ENCODE results near the gene DNAH5. TPM values are rescaled to one million over a fixed set of nuclear protein-coding genes. Genes with fewer than 3 reads are reported as not detected.

DNAH5 gene
- total RNA-seq, 4 donors from 2014 or later = 0.17 to 1.2 (median 0.63) TPM

DNA sequence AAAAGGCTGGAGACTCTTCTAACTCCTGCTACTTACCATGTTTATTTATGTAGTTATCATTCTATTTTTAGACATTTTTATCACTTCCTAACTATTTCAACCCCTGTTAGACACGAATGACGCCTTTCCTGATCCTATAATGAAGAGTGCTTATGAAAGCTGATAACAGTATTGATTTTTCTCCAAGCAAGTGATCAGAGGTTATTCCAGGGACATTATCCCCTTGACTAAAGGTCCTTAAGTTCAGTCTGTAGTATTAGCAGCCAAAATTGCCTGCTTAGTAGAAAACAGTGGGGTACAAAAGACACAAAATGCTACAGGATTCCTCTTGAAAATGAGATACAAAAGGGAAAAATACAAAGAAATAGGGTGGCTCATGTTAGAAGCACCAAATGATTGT lies 235.6 kb downstream of the DNAH5 start:
- Histone ChIP-seq H3K9me3 (no peaks in the 10 kb centered on the region), H3K4me3 (no peak overlapping the region), H3K27me3 (no peaks in the 10 kb centered on the region), H3K4me1 (no peaks in the 10 kb centered on the region), H3K27ac (replicated peaks in 1 of 4) (no peak overlapping the region), H3K36me3 (no peaks in the 10 kb centered on the region)
- intact Hi-C loops (cut with DNase I) = no loop called here
- WGBS = 55% methylated on average over 2 of the region's 2 CpGs
- DNase-seq (ENCODE audit: extremely low spot score) = no peak
- TF ChIP-seq, protein P1, sequence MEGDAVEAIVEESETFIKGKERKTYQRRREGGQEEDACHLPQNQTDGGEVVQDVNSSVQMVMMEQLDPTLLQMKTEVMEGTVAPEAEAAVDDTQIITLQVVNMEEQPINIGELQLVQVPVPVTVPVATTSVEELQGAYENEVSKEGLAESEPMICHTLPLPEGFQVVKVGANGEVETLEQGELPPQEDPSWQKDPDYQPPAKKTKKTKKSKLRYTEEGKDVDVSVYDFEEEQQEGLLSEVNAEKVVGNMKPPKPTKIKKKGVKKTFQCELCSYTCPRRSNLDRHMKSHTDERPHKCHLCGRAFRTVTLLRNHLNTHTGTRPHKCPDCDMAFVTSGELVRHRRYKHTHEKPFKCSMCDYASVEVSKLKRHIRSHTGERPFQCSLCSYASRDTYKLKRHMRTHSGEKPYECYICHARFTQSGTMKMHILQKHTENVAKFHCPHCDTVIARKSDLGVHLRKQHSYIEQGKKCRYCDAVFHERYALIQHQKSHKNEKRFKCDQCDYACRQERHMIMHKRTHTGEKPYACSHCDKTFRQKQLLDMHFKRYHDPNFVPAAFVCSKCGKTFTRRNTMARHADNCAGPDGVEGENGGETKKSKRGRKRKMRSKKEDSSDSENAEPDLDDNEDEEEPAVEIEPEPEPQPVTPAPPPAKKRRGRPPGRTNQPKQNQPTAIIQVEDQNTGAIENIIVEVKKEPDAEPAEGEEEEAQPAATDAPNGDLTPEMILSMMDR (IDR thresholded peaks at IDR 0.05) = no peak
- TF ChIP-seq POLR2AphosphoS5 (IDR thresholded peaks at IDR 0.05) (no peak), EP300 (IDR thresholded peaks at IDR 0.05) (no peak), POLR2A (IDR thresholded peaks at IDR 0.05; ENCODE audit: low read depth) (no peak)

DNA sequence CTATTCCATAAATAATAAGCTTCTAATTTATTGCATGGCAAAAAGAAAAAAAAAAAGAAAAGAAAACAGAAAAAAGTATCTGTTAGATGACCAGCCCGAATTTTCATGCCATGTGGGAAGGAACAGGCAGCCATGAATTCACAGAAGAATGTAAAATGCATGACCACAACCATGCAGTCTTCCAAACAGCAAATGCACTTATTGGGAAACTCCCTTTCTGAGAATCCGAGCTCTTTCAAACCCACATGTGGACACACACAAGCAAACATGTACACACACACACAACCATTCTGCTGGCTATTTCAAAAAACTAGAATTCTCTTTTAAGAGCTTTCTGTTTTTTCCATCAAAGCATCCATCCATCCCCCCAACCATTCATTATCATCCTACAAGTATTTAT lies 236.1 kb downstream of the DNAH5 start:
- H3K4me1 ChIP-seq = no peaks in the 10 kb centered on the region
- H3K4me3 ChIP-seq = no peak overlapping the region
- intact Hi-C loops (cut with DNase I) = no loop called here
- H3K9me3 ChIP-seq = no peaks in the 10 kb centered on the region
- H3K27me3 ChIP-seq = no peaks in the 10 kb centered on the region
- 51% methylated on average over 2 of the region's 2 CpGs for WGBS
- no peaks in the 10 kb centered on the region for H3K36me3 ChIP-seq
- TF ChIP-seq EP300 (IDR thresholded peaks at IDR 0.05) = no peak
- TF ChIP-seq, protein P1 (IDR thresholded peaks at IDR 0.05) = no peak
- TF ChIP-seq POLR2A (IDR thresholded peaks at IDR 0.05; ENCODE audit: low read depth) = no peak
- no peak for TF ChIP-seq POLR2AphosphoS5 (IDR thresholded peaks at IDR 0.05)
- no peak overlapping the region for H3K27ac ChIP-seq (replicated peaks in 1 of 4)
- no peak for DNase-seq (ENCODE audit: extremely low spot score)

DNA sequence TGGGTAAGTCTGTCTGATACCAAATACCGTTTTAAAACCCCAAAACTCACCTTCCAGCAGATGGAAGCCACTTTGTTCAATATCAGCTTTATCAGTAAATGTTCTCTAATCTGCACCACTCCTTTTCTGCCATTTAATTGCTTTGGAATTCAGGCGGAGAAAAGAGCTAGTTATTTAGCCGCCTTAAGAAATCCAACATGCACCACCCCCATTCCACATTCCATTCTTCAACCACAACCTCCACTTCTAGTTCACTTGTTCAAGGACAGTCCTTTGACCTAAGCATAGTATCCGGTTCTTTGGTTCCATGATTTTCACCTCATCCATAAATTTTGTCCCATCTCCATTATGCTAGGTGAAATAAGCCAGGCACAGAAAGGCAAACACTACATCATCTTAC lies 240.1 kb downstream of the DNAH5 start:
- no peaks in the 10 kb centered on the region for H3K4me1 ChIP-seq
- H3K4me3 ChIP-seq = no peak overlapping the region
- H3K27me3 ChIP-seq = no peaks in the 10 kb centered on the region
- WGBS = 73% methylated on average over 4 of the region's 4 CpGs
- H3K36me3 ChIP-seq = no peaks in the 10 kb centered on the region
- intact Hi-C loops (cut with DNase I) = no loop called here
- H3K27ac ChIP-seq (replicated peaks in 1 of 4) = no peak overlapping the region
- no peak for TF ChIP-seq EP300 (IDR thresholded peaks at IDR 0.05)
- TF ChIP-seq POLR2AphosphoS5 (IDR thresholded peaks at IDR 0.05) = no peak
- no peak for TF ChIP-seq POLR2A (IDR thresholded peaks at IDR 0.05; ENCODE audit: low read depth)
- TF ChIP-seq, protein P1 (IDR thresholded peaks at IDR 0.05) = no peak
- DNase-seq (ENCODE audit: extremely low spot score) = peak; percentile 45
- no peaks in the 10 kb centered on the region for H3K9me3 ChIP-seq

DNA sequence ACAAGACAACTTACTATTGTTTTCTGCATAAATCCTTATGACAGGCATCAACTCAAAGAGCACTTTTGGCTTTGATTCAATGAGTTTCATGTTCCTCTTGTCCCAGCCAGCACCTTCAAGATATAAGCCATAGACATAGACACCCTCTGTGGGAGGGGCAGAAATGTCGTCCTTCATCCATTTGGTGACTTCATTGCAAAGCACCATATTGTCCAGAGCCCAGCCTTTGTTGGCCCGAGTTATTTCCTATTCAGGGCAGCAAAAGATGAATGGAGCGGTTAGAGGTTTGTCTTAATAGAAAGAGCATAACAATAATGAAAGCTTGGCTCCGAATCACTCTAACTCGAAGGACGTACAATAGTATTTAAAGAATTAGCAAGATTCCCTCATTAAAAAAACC lies 243.9 kb downstream of the DNAH5 start:
- H3K4me3 ChIP-seq = no peak overlapping the region
- H3K27me3 ChIP-seq = no peaks in the 10 kb centered on the region
- WGBS = 90% methylated on average over 6 of the region's 6 CpGs
- no peaks in the 10 kb centered on the region for H3K4me1 ChIP-seq
- no peaks in the 10 kb centered on the region for H3K9me3 ChIP-seq
- TF ChIP-seq, protein P1 (IDR thresholded peaks at IDR 0.05) = no peak
- TF ChIP-seq POLR2AphosphoS5 (IDR thresholded peaks at IDR 0.05) (no peak), POLR2A (IDR thresholded peaks at IDR 0.05; ENCODE audit: low read depth) (no peak), EP300 (IDR thresholded peaks at IDR 0.05) (no peak)
- intact Hi-C loops (cut with DNase I) = no loop called here
- H3K36me3 ChIP-seq = no peaks in the 10 kb centered on the region
- H3K27ac ChIP-seq (replicated peaks in 1 of 4) = no peak overlapping the region
- DNase-seq (ENCODE audit: extremely low spot score) = no peak

DNA sequence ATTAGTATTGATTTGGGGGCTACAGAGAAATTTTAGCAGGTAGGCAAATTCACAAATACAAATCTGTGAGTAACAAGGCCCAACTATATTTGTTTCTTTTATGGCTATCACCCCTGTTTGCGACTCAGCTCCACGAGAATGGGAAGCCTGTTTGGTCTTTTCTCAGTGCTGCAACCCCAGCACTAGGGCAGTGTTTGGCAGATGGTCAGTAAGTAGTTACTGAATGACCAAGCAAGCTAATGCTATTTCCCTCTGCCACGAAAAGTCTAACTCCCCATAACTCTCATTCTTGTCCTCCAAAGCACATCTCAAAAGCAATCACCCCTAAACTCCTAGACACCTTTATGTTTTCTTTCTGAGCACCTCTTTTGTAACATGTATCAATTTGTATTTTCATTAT lies 245.6 kb downstream of the DNAH5 start:
- Histone ChIP-seq H3K27ac (replicated peaks in 1 of 4) (no peak overlapping the region), H3K27me3 (no peaks in the 10 kb centered on the region), H3K36me3 (no peaks in the 10 kb centered on the region), H3K9me3 (no peaks in the 10 kb centered on the region), H3K4me1 (no peaks in the 10 kb centered on the region), H3K4me3 (no peak overlapping the region)
- WGBS = 55% methylated on average over 3 of the region's 3 CpGs
- DNase-seq (ENCODE audit: extremely low spot score) = no peak
- TF ChIP-seq EP300 (IDR thresholded peaks at IDR 0.05) = no peak
- no peak for TF ChIP-seq POLR2AphosphoS5 (IDR thresholded peaks at IDR 0.05)
- no peak for TF ChIP-seq POLR2A (IDR thresholded peaks at IDR 0.05; ENCODE audit: low read depth)
- TF ChIP-seq, protein P1 (IDR thresholded peaks at IDR 0.05) = no peak
- intact Hi-C loops (cut with DNase I) = no loop called here

Data from esophagus muscularis mucosa (tissue), 4 donors.